Putamen (tissue), 1 donor: ENCODE measurements around the gene PCDH12.
A peak's percentile ranks its signal among the peaks of the same experiment; 100 is the strongest.

Experiments used
- DNase-seq: peaks from one replicate; pipeline ENCODE4 v3.0.0-alpha.2; 2016; ENCODE audit warnings: low spot score

The PCDH12 gene

DNA sequence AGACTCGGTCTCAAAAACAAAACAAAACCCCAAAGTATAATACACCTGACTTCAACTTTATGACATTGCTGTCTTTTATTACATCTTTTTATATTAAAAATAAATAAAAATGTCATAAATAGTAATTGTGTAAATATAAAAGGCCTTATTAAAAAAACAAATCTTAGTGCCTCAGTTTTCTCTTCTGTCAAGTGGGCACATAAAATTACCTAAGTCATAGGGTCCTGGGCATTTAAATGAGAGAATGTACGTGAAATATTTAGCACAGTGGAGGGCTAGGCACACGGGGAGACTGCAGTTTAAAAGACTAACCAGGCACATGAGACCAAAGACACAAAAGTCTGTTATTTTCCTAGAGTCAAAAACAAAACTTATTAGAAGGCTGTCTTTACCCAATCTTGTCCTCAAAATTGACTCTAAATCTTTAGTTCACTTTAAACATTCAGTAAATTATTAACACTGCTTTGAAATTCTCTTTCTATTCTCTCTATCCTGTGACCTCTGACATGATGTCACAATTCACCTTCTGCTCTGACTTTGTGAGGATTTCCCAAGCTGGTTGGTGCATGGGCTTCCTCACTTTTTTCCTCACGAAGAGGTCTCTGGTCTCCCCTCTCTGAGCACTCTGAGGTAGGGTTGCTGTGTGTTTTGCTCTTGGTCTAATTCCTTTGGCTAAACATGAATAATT is 8.4 kb upstream of the PCDH12 start:
- DNase-seq: no peak

DNA sequence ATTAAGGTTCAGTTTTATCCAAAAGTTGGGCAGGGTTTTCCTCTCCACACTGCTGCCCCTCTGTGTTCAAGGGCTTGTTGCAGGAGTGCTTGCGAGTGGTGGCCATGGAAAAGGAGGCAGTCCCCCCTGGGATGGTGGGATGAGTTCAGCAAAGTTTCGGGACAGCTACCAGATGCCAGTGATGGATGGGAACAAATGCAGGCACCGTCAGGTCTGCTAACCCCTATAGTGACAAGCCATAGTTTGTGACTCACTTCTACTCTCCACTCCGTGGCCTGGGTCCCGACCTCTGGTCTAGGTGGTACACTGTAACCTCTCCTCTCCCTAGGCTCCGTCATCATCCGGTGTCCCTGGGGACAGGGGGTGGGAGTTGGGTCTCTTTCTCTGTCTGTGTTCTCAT is 7.1 kb upstream of the PCDH12 start:
- no peak for DNase-seq

DNA sequence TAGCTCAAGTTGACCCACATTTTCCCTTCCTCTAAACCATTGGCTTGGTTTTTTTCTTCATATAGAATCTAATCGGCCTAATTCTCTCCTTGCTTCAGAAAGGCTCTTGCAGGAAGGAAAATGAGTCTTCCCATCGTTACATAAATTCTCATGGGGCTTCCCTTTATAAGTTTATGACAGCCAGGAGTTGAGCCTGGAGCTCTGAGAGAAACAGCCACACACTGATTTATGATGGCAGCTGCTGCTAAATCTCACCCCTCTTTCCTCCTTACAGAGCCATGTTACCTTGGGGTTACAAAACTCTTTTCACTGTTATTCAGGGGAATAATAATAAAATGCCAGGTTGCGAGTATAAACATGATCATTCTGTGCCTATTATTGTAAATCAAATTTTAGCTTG is 5.7 kb upstream of the PCDH12 start:
- no peak for DNase-seq

DNA sequence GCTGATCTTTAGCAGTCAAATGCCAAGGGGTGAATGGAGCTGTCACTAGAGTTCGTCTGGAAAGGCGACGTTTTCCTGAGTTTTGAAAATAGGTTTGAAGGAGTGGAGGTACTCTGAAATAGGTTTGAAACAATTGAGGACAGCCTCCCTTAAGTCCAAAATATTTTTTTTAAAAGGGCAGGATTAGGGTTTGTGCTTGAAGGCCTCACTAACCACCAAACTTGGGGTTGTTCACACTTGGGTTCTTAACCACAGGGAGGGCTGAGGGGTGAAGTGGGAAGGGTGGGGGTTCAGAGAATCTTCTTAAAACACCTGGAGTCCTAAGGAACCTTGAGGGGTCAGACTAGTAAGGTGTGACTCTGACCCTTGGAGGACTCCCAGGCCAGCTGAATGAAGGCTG is 3.5 kb upstream of the PCDH12 start:
- no peak for DNase-seq

DNA sequence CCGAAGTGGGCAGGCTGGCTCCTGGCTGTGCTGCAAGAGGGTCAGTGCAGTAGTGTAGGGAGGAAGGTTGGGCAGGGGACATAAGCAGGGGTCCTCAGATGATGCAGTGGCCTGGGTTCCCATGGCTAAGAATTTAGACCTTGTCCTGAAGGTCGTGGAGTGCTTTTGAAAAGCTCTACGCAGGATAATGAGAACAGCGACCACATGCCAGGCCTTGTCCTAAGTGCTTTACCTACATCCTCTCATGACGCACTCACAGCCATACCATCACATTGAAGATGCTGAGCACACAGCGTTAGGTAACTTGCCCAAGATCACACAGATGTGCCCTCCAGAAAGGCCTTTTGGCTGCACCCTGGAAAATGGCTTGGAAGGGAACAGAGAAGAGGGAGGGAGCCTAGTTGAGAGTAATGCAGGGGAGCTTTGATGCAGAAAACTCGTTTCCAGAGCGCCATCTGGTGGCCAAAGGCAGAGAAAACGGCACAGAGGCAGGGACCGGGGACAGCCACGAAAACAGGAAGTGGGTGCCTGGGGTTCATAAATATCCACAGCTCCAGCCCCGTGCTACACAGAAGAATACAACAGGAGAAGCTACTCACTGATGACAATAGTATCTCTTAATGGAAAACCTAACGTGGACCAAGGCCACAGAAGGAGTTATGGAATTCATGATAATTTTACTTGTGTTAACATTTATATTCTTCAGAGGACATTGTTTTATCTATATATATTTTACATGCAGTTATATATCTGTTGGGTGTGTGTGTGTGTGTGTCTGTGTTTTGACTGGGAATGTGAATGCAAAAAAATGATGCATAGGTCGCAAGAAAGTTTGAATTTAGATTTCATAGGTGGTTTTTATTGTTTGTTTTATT is 2.7 kb upstream of the PCDH12 start:
- DNase-seq: peak; percentile 88

DNA sequence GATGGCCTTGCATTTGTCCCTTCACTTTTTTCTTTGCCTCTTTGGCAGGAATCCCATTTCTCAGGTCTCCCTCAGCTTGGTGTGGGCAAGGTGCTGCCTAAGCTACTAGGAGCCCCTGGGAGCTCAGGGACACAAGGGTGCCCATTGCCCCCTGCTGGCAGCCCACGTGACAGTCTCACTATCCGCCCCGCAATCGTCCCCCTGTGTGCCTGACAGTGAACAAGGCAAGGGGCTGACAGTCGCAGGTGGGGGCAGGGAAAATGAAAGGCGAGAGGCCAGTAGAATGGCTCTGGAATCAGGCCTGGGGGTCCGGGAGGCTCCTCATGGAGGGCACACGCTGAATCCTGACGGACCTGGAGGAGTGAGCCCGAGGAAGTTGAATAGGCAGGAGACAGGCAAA is 2.0 kb upstream of the PCDH12 start:
- DNase-seq: no peak

DNA sequence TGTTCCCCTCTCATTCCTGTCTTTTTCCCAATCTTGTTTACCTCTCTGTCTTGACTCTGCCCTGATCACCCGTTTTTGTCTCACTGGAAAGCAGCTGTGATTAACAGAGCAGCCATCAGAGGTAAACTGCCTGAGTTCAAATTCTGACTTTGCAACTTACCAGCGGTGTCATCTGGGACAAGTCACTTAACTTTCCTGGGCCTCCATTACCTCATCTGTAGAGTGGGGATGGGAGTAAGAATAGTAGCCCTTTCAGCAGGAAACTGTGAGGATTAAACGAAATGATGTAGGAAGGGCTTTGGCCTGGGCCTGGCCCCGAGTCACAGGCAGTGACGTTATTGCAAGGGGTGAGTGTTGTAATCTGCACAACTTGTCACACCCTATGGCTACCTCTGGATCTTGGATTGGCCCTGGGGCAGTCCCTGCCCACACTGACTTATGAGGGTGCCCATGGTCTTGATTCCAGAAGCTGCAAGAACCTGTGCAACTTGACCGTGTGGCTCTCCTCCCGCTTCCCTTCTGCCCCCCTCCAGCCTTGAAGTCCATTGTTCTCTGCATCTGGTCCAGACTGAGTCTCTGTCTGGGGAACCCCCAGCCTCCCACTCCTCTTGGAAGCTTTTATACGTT is 657 bp upstream of the PCDH12 start:
- no peak for DNase-seq

DNA sequence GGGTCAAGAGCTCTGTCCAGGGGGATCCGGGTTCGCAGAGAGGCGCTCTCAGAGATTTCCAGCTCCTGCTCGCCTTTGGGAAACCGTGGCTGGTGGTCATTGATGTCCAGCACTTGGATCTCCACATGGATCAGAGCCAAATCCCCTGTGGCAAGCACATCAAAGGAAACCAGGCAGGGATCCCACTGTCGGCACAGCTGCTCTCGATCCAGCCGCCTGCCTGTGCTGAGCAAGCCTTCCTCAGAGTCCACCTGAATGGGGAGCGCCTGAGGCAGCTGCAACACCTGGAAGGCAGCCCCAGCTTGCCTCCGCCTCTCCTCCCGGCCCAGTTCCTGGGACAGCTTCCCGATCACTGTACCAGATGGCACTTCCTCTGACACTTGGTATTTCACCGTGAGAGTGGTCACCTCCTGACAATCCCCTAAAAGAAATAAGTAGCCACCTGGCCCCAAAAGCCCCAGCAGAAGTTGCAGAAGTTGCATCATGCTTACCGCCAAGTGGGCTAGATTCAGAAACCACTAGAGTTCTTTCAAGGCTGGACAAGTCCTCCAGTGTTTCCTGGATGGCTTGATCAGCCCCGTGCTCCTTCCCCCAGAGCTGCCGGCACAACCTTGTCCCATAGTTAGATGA is 520 bp downstream of the PCDH12 start:
- no peak for DNase-seq

DNA sequence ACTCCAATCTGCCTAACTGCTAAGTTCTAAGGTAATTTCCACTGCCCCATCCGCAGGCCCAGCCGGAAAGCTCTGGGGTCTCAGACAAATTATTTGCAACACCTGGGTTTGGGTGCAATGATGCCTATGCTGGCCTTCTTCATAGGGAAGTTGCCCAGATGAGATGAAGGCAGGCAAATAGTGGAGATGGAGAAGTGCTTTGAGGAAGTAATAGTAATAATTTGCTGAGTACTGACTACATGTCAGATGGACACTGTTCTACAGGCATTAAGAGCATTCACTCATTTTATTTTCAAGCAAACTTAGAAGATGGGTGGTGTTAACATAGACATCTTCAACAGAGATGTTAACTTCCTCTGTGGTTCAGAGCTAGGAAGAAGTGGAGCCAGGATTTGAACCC is 3.8 kb downstream of the PCDH12 start:
- no peak for DNase-seq

DNA sequence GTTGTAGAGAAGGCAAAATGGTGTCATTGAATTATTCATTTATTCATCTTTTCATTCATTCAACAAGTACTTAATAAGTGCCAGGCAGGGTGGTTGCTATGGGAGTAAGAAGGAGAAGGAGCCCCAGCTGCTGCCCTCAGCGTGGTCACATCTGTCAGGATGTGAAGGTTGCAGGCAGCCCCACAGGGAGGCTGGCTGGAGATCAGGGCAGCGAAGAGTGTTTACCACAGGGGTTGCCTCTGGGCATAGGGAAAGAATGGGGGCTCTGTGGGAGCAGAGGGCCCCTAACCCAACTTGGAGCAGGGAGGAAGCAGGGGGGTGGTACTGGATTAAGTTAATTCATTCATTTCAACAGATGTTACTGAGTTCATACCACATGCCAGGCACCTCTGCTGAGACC is 6.0 kb downstream of the PCDH12 start:
- DNase-seq: no peak

DNA sequence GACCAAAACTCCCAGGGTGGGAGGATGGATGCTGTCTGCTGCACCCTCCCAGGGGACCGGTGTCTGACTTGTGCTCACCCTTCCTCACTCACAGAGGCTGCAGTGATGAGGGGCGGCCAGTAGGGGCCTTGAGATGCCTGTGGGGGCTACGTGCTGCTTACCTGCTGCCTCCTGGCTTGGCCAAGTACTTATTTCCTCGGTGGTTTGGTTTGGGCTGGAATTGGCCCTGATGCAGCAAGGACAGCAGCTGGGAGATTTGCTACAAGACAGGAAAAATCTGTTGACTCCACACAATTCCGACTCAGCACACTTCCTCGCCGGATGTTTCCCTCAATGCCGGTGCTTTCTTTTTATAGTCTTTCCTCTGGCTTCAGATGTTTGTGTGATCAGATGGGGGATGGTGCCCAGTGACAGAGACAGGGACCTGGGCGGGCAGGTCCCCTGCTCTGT is 6.6 kb downstream of the PCDH12 start:
- DNase-seq: no peak

DNA sequence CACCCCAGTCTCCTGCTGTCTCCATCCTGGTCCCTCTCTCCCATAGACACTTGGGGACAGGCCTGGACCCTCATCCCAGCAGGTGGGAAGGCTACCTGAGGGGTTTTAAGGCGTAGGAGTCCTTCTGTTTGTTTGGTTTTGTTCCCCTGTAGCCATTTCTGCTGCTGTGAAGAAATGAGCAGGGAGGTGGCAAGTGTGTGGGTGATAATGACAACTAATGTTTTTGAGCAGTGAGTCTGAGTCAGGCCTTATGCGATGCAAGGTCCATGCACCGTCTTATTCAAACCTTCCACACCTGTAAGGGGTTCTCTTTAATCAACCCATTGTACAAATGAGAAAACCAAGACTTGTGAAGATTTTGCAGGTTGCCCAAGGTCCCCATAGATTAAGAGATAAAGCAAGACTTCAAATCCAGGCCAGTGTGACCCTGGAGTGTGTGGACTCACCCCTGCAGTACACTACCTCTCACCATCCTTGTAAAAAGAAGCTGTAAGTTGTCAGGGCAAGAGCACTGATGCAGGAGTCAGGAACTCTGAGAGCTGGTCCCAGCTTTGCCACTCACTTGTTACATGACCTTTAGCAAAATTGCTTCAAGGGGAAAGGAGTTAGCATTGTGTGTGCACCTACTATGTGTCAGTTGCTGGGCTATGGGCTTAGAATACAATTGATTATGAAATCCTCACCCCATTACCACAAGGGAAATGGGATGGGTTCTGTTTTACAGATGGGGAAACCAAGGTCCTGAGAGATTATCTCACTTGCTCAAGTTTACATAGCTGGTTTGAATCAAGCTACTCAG is 7.6 kb downstream of the PCDH12 start:
- no peak for DNase-seq

DNA sequence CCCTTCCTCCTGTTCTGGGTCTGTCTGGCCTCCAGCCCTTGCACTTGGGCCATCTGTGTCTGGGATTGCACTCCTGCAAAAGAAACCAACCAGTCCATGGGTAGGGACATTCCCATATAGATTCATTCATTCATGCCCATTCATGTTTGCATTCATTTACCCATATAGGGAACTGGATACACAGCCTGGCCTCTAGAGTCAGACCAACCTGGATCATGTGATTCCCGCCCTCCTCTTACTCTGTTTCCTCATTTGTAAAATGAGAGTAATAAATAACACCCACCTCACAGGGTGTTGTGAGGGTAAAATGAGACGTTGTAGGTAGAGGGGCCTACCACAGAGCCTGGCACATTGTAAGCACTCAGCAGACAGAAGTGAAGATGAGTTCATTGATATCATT is 8.5 kb downstream of the PCDH12 start:
- DNase-seq: no peak

DNA sequence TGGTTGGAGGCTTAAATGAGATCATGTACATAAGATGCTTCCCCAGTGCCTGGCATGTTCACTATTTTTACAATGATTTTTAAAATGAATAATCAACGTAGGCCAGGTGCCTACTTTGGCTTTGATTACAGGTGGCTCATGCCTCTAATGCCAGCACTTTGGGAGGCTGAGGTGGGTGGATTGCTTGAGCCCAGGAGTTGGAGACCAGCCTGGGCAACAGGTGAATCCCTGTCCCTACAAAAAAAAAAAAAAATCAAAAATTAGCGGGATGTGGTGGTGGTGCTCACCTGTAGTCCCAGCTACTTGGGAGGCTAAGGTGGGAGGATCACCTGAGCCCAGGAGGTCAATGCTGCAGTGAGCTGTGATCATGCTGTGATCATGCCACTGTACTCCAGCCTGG is 9.2 kb downstream of the PCDH12 start:
- DNase-seq: no peak

DNA sequence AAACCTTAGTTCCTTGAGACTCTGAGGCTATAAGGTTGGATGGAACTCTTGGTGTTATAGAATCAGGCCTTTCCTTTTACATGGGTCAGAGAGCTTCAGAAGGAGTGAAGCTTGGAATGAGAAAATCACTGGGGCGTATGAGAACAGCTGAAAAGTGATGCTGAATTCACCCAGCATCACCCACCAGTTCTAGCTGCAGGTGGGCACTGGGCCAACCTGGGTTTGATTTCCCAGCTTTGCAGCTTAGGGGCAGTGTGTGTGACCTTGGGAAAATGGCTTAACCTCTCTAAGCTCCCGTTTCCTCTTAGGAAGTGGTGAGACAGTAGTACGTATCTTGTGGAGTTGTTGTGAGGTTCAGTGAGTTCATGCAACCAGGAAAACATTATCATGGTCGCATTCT is 10.7 kb downstream of the PCDH12 start:
- DNase-seq: no peak

DNA sequence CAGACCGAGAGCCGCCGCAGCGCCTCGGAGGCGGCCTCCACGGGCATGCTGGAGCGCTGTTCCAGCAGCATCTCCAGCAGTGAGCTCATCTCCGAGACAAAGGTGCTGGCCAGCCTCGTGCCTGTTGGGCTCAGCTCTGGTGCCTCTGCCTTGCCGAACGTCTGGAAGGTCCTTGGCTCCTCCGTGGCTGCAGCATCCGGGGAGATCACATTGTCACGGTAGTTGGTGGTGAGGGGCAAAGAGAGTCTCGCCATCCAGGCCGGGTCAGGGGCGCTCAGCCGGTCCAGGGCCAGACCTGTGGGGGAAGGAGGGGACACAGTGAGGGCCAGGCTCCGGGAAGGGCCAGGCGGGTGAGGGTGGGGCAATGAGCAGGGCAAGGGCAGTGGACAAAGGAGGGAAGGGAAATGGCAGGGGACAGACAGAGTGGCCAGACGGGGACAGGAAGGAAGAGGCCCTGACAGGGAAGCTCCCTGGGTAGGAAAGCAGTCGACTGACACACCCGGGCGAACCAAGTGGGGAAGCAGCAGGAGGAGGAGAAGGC is 12.4 kb downstream of the PCDH12 start:
- no peak for DNase-seq

DNA sequence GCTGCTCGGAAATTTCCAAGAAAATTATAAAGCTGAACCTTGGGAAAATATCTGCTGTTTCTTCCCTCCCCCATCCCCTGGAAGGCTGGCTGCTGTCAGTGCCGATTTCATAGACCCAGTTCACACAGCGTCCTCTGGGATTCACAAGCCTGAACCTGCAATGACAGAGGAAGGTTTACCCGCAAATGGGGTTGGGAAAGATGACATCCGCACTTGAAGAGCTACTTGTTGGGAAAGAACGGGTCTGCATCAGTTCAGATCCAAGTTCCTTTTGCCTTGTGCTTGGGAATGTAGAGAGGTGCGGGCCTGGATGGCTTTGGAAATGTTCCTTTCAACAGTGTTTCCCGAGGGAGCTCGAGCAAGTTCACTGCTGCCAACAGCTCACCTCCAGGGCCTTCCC is 13.9 kb downstream of the PCDH12 start:
- no peak for DNase-seq

DNA sequence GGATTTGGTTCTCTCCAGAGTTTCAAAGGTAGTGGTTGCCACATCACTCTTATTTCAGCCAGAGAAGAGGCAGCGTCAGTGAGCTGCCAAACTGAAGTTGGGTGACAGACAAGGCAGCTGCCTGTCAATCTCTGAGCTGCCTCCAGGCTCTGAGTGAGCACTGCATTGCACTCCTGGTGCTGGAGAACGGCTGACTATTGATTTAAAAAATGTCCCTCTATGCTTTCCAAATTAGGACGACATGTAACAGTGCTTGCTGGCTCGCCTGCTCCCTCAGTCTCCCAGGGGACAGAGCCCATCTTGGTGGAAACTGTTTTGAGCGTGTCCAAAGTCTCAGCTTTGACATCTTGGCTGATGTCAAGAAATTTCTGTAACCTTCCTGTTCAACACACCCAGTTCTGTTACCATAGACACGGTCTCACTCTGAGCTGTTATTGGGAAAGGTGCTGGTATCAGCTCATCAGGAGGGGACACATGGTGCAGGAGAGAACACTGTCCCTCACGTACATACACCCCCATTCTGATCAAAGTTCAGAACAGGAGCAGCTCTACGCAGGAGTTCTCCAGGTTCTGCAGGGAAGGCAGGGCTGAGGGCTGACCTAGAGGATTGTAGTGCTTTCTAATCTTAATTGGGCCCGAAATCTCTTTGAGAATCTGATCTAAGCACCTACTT is 15.7 kb downstream of the PCDH12 start:
- DNase-seq: peak; percentile 57

DNA sequence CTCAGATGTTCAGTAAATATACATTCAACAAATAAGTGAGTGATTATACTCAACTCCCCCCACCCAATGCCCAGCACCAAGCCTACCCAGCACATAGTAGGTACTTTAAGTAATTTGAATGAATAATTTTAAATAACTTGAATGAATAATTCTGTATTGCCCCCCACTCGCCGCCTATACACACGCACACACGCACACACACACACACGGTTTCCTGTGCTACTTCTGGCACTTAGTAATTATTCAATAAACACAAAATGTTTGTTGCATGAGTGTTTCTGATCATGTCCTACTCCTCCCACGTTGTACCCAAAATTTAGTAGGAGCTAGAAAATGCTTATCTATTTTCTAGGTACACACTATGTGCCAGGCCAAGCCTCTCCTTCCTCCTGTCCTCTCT is 16.2 kb downstream of the PCDH12 start:
- DNase-seq: no peak

DNA sequence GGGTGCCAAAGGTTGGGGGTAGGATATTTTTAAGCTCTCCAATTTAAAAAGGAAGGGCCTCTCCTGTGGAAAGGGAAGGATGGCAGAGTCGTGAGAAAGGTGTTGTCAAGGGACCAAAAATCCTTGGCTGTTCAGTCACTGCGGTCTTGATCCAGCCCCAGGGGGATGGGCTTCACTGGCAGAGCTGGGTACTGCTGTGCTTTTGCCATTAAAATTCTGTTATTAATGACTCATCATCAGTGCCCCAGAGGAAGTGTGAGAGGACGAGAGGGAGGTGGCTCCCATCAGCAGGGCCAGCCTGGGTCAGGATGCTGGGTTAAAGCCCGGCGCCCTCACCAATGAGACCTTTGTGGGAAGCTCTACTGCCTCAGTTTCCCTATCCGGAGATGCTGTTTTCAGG is 16.7 kb downstream of the PCDH12 start:
- DNase-seq: no peak

DNA sequence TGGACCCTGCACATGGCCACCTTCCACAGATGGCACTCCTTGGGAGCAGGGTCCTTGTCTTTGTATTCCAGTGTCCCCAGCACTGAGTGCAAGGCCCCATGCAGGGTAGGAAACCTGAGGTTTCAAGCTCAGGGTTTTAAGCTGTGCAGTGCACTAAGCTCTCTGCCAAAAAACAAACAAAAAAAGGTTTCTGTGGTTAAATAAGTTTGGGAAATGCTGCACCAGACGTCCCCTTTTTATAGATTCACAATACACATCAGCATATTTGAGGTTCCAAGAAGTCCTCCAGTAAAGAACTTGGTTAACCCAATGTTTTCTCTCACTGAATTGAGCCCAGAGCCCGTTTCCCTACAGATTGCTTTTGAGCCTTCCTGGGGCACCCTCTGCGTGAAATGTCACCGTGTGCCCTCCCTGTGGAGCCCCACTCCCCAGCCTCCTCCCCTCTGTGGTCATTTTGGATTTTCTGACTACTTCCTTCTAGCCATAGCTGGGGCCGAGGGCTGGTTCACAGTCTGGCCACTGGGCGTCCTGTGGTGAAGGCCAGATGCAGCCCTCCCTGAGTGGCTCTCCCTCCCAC is 17.2 kb downstream of the PCDH12 start:
- DNase-seq: no peak
